Fibroblast of pulmonary artery (primary cell): ENCODE results near the gene TFF1.
A peak's percentile ranks its signal among the peaks of the same experiment; 100 is the strongest.

Experiments
- DNase-seq: peaks from one replicate; pipeline ENCODE4 v3.0.0-alpha.2; 2010; ENCODE audit warnings: low read depth
- H3K4me3 ChIP-seq: replicated peaks from 2 replicates; pipeline ENCODE4 v1.5.1; 2011; ENCODE audit warnings: low read depth, mild to moderate bottlenecking, control low read depth, low read length, moderate library complexity
- CTCF ChIP-seq: IDR thresholded peaks from 2 replicates; pipeline ENCODE4 v1.5.1; 2011; ENCODE audit warnings: mild to moderate bottlenecking, control low read depth, low read length, inconsistent platforms; ENCODE audit errors: missing control alignments

The TFF1 gene

DNA sequence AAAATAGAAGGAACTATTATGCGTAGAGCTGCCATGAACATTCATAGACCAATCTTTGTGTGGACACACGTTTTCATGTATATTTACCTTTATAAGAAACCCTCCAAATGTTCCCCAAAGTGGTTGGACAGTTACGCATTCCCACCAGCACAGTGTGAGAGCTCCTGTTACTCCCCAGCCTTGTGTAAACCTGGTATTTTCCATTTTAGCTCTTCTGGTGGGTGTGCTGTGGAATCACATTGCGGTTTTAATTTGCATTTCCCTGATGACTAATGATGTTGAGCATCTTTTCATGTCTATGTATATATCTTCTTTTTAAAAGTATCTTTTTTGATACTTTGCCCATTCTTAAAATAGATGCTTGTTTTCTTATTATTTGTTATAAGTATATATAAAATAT lies 34.2 kb upstream of the TFF1 start:
- no peak overlapping the region for H3K4me3 ChIP-seq
- TF ChIP-seq CTCF = no peak
- DNase-seq = peak; percentile 2

DNA sequence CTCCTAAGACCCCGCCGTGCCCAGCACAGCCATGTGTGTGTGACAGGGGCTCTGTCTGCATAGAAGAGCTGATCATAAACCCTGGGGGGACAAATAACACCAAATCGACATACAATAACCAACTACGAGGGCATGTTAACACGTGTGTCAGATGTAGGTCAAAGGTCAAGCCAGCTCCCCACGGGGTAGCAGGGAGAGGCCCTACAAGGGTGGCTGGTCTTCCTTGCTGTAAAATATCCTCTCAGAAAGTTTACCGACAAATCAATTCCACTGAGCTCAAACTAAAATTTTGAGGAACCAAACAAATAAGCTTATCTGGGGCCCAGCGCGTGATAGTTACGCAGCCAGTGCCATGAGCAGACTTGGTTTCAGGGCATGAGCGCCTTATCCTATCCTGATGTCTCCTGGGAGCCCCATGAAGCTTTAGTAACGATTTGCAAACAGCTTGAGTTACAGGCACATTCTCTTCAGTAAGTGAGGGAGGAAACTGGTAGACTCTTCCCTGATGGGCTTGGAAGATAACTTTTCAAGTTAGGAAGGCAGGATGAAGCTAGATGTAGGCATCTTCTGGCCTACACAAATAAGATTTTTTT lies 32.2 kb upstream of the TFF1 start:
- no peak for TF ChIP-seq CTCF
- no peak for DNase-seq
- H3K4me3 ChIP-seq = no peak overlapping the region

- no peak for DNase-seq
- H3K4me3 ChIP-seq = no peak overlapping the region
- no peak for TF ChIP-seq CTCF
Observed at GRCh38 chr21:42397746-42398394, 31.5 kb upstream of the TFF1 start.

GRCh38 chr21:42396799-42397745 lies 30.7 kb upstream of the TFF1 start:
- no peak for TF ChIP-seq CTCF
- no peak for DNase-seq
- H3K4me3 ChIP-seq = no peak overlapping the region

GRCh38 chr21:42395905-42396651 lies 29.7 kb upstream of the TFF1 start, which contains the start of gene TMPRSS3:
TMPRSS3 (minus strand) TSS chr21:42396052; CDS start chr21:42395417, 635 bp downstream.
- TF ChIP-seq CTCF = no peak
- H3K4me3 ChIP-seq = no peak within 1 kb of the TSS
- DNase-seq = no peak

GRCh38 chr21:42395302-42395701 lies 29.0 kb upstream of the TFF1 start:
- no peak overlapping the region for H3K4me3 ChIP-seq
- no peak for DNase-seq
- no peak for TF ChIP-seq CTCF
